OCI-LY3 (cell line): ENCODE data around the gene GNG10.

ENCODE experiments used
- EZH2phosphoT487 ChIP-seq: fragments of 200-600 bp; shearing (Covaris generic); IDR thresholded peaks from 2 replicates; pipeline ENCODE4 v1.6.1; 2018; ENCODE audit warnings: antibody characterized with exemption, mixed run types, low read depth
- TF ChIP-seq, protein P1 (sequence below): fragments of 200-600, 300-600 bp; sonication (generic); IDR thresholded peaks from 2 replicates; pipeline ENCODE4 v1.5.1; 2014; ENCODE audit warnings: antibody characterized with exemption, low read length, low read depth

DNA sequence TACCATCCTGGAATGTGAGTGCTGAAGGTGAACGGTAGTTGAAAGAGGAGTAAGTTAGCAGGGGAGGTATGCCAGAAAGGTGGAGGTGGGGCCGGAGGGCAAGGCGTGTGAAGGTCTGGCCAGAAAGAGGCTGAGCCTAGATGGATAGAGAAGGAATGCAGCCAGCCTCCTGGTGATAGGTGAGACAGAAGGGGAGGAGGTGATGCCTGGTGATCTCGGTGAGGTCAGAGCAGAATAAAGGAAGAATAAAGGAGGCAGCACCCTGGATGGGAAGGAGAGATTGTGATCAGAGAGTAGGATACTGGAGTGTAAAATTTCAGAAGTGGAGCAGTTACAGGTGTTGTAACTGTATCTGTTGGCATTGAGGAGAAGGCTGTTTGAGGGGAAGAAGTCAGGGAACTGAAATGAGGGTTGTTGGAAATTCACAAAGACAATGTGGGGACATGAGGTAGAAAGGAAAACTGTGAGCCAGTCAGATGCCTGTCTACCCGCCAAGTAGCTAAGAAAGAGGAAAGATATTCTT is 2.0 kb downstream of the GNG10 start:
- TF ChIP-seq, protein P1, sequence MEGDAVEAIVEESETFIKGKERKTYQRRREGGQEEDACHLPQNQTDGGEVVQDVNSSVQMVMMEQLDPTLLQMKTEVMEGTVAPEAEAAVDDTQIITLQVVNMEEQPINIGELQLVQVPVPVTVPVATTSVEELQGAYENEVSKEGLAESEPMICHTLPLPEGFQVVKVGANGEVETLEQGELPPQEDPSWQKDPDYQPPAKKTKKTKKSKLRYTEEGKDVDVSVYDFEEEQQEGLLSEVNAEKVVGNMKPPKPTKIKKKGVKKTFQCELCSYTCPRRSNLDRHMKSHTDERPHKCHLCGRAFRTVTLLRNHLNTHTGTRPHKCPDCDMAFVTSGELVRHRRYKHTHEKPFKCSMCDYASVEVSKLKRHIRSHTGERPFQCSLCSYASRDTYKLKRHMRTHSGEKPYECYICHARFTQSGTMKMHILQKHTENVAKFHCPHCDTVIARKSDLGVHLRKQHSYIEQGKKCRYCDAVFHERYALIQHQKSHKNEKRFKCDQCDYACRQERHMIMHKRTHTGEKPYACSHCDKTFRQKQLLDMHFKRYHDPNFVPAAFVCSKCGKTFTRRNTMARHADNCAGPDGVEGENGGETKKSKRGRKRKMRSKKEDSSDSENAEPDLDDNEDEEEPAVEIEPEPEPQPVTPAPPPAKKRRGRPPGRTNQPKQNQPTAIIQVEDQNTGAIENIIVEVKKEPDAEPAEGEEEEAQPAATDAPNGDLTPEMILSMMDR = no peak
- TF ChIP-seq EZH2phosphoT487 = no peak
